Daoy (cell line): ENCODE measurements around the gene VCAN. TPM values are rescaled to one million over a fixed set of nuclear protein-coding genes. Genes with fewer than 3 reads are reported as not detected.

Experiments
- DNase-seq: peaks from one replicate; pipeline ENCODE4 v3.0.0-alpha.2; 2015; ENCODE audit warnings: low read depth
- total RNA-seq: library from RNA; depleted of rRNA; stranded (reverse); fragments of >200 nt; shearing (Covaris generic); gene quantifications from 2 replicates; pipeline ENCODE4 v1.2.3, GENCODE V29; 2014

Gene VCAN
- total RNA-seq, 1 experiment from 2014 or later: 30.7 TPM

- peak; percentile 9 for DNase-seq
Measured at GRCh38 chr5:83467371-83468035, 4.0 kb upstream of the VCAN start.

GRCh38 chr5:83469075-83469474 lies 2.5 kb upstream of the VCAN start:
- DNase-seq: no peak

DNA sequence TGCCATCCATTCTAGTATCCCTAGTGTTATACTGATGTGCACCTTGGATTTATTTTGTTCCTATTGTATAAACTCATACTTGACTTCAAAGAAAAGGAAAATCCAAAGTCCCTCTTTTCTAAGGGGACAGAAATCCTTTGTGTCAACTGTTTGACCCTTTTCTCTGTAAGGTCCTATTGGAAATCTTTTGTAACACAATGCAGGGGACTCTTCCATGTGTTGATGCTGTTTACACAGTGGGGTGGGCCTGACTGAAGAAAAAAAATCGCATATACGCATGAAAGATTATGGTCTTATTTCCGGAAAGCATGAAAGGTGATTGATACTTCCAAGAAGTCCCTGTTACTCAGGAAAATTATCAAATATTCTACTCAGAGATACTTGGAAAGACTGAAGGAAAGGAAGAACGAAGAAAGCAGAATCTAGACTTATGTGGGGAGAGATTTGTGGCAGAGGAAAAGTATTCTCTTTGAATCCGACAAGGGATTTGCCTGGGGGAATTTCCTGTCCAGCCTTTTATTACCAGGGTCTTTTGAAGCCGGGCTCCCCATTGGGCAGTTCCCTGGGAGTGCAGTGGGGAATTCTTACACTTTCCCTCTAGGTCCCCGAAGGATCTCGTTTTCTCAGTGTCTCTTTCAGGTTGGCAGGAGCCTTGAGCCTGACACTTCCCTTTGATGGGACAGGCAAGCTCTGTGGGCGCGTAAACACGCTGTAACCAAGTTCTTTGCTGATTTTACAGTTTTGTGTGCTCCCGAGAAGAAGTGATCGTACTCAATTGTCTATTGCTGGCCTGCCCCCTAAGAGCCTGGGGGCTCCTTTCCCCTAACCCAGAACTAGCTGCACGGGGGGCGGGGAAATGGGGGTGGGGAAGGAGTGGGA lies 779 bp upstream of the VCAN start:
- peak; percentile 18 for DNase-seq

DNA sequence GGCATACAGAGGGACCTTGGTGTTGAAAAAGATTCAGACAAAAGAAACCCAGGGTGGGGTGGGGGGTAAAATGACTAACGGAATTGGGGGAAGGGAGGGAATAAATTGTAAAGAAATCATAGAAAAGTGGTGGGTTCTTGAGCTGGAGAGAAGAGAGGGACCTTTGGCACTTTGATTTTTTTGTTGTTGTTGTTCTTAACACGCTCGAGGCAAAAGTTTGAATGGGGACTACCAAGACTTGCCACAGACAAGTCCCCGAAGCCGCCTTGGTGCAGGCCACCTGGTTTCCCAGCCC lies 616 bp downstream of the VCAN start:
- no peak for DNase-seq

GRCh38 chr5:83472508-83473345 lies 1.2 kb downstream of the VCAN start:
- DNase-seq: peak; percentile 70

GRCh38 chr5:83473346-83474160 lies 2.0 kb downstream of the VCAN start:
- peak; percentile 99 for DNase-seq

DNA sequence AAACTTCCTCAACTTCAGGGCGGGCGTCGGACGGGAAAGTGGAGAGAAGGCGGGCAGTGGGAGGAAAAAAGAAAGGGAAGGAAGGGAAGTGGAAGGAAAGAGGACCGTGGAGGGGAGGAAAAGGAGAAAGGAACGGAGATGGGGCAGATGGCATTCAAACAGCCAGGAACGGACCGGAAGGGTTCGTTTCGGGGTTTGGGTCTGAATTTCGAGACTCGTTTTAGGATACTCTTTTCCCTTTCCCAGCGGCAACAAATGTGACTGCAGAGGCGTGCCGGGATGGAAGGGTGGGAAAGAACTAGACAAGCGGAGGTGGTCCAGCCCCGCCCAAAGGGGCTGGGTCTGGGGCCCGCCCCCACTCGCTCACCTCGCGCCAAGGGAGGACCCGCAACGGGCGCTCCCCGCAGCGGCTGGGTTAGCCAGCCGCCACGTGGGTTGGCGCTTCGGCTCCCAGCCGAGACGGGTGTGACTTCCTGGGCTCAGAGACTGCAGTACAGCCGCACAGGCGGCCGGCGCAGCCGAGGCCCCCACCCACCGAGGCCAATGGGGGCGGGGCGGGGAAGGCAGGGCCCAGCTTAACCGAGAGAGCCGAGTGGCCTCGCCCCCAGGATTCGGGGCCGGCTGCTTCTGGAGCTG lies 2.7 kb downstream of the VCAN start:
- DNase-seq: peak; percentile 98

GRCh38 chr5:83474991-83475390 lies 3.4 kb downstream of the VCAN start:
- peak; percentile 43 for DNase-seq

DNA sequence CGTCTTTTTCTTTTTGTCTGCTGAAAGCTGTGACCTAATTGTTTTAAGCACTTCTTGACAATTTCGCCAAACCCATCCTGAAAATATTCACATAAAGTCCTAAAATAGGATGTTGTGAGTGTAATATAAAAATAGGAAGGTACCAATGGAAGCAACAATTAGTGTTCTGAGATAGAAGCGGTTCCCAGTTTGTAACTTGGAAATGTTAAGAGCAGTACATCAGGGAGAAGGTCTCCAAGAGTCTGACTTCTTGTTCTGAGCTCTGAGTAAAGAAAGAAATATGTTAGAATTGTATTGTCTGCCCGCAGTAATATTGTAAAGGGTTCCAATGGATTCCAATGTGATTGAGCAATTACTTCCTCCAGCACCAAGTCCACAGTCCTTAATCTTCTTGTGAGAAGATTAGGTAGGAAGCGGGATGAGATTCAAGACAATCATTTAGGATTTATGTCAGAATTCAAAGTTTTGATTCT lies 3.9 kb downstream of the VCAN start:
- DNase-seq: peak; percentile 77

GRCh38 chr5:83475935-83476814 lies 4.6 kb downstream of the VCAN start:
- peak; percentile 4 for DNase-seq

DNA sequence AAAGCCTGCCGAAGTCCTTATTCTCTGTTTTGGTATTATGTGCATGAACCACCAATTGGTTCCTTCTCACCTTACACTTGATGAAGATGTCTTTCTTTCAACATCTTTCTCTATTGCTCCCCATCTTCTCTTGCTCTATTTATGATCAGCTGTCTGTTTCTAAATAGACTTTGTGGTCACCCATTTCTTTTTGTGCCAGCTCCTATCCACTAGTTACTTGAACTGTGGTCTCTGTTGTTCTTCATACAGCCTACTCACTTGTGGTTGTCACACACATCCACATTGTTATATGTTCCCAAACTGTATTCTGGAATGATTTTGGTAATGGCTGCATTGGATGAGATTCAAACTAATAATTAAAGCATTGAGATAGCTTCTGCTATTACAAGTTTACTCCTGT lies 11.4 kb downstream of the VCAN start:
- DNase-seq: no peak

GRCh38 chr5:83484294-83484693 lies 12.8 kb downstream of the VCAN start:
- DNase-seq: no peak

DNA sequence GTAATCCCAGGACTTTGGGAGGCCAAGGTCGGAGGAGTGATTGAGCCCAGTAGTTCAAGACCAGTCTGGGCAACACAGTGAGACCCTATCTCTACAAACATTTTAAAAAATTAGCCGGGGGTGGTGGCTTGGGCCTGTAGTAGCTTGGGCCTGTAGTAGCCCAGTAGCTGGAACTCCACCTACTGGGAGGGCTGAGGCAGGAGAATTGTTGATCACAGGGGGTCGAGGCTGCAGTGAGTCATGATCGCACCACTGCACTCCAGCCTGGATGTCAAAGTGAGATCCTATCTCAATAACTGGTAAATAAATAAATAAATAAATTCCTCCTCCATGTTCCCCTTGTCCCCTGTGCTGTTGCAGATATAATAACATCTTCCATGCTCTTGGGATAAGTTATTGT lies 14.3 kb downstream of the VCAN start:
- DNase-seq: no peak

GRCh38 chr5:83487155-83487554 lies 15.6 kb downstream of the VCAN start:
- DNase-seq: no peak

DNA sequence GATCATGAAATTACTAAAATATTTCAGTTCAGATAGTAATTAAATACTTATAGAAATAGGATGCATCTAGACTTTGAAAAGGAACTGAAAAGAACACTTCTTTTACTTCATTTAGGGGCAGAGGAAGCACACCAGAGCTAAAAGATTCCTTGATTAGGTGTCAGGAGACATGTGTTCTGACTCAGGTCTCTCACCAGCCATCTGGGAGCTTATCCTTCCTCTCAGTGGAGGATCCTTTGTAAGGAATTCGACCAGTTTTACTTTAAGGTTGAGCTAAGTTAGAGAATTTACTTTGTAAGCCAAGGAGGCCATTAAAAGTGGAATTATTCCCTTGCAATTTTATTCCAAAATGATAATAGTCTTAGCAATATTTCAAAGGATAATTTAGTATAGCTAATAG lies 16.7 kb downstream of the VCAN start:
- DNase-seq: peak; percentile 11

DNA sequence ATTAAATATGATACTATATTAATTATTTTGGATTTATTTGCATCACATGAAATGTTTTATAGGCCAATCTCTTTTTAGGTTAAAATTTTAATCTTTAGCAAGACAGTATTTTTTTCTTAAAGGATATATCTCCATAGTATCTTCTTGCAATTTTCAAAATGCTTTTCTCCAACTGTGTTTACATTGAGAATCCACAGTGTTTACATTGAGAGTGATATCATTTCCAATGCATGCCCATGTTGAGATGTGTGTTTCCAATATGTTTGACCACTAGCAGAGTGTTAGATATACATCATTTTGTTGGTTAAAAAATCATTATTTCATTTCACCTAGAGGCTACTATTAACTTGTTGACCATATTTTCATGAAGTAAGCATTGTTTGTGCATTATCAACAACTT lies 17.3 kb downstream of the VCAN start:
- DNase-seq: no peak

GRCh38 chr5:83490203-83490602 lies 18.7 kb downstream of the VCAN start:
- DNase-seq: no peak

DNA sequence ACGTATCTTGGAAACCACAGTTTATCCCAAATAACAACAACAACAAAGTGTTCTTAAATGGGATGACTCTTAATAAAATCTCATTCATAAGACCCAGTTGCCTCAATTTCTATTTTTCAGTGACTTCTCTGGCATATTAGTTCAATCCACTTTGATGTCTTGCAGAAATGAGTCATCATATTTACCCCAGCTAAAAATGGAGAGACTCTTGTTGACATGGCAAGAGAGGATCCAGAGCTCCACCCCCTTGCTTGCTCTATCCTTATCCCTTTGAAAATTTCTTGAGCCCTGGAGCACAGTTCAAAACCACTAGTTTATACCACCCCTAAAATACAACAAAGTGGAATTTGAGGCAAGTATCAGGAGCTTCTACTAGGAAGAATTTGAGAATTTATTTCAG lies 20.8 kb downstream of the VCAN start:
- DNase-seq: no peak

GRCh38 chr5:83493644-83494043 lies 22.1 kb downstream of the VCAN start:
- DNase-seq: no peak

GRCh38 chr5:83494087-83494620 lies 22.6 kb downstream of the VCAN start:
- DNase-seq: no peak
